Measurements from ENCODE around the gene SMPX.

SMPX gene

GRCh38 chrX:21741869-21742701 is 15.8 kb downstream of the SMPX start:
- DNase-seq, result peak; percentile 9

GRCh38 chrX:21741364-21741763 is 16.6 kb downstream of the SMPX start:
- no peak for DNase-seq

- no peak for DNase-seq
These were observed 17.3 kb downstream of the SMPX start for GRCh38 chrX:21740329-21741274.

- DNase-seq, result no peak
These were observed 19.0 kb downstream of the SMPX start for GRCh38 chrX:21738950-21739287.

GRCh38 chrX:21738210-21738949 is 19.5 kb downstream of the SMPX start:
- DNase-seq, result peak; percentile 44

GRCh38 chrX:21735768-21736127 is 22.2 kb downstream of the SMPX start:
- no peak for DNase-seq

- DNase-seq, result no peak
These were observed 22.7 kb downstream of the SMPX start for GRCh38 chrX:21735038-21735767.

- DNase-seq, result no peak
These were observed 23.7 kb downstream of the SMPX start for GRCh38 chrX:21734175-21734574.

GRCh38 chrX:21733705-21734104 is 24.2 kb downstream of the SMPX start:
- DNase-seq, result no peak

GRCh38 chrX:21730026-21730425 is 27.9 kb downstream of the SMPX start:
- no peak for DNase-seq

GRCh38 chrX:21728276-21728968 is 29.5 kb downstream of the SMPX start:
- DNase-seq, result no peak

- no peak for DNase-seq
These were observed 32.0 kb downstream of the SMPX start for GRCh38 chrX:21725916-21726315.

- DNase-seq, result peak; percentile 36
These were observed 32.4 kb downstream of the SMPX start for GRCh38 chrX:21725496-21725895.

GRCh38 chrX:21723814-21724213 is 34.1 kb downstream of the SMPX start:
- no peak for DNase-seq

GRCh38 chrX:21723084-21723483 is 34.8 kb downstream of the SMPX start:
- DNase-seq, result no peak

GRCh38 chrX:21721195-21721594 is 36.7 kb downstream of the SMPX start:
- DNase-seq, result no peak

GRCh38 chrX:21718575-21718974 is 39.3 kb downstream of the SMPX start:
- DNase-seq, result peak; percentile 43

- no peak for DNase-seq
These were observed 40.1 kb downstream of the SMPX start for GRCh38 chrX:21717802-21718201.

- no peak for DNase-seq
These were observed 42.1 kb downstream of the SMPX start for GRCh38 chrX:21715825-21716224.

- no peak for DNase-seq
These were observed 42.6 kb downstream of the SMPX start for GRCh38 chrX:21715337-21715736.

GRCh38 chrX:21711848-21712197 is 46.1 kb downstream of the SMPX start:
- DNase-seq, result no peak

All from retina (tissue), 1 donor.